ENCODE data around the gene ULK2.

GRCh38 chr17:19865021-19865420, 2.7 kb downstream of the ULK2 start:
- TF ChIP-seq CTCF (IDR thresholded peaks at IDR 0.05): no peak
- no peak for TF ChIP-seq POLR2A (IDR thresholded peaks at IDR 0.05)

All from uterus (tissue), 2 donors.